ENCODE results near the gene DBET. TPM values are rescaled to one million over a fixed set of nuclear protein-coding genes. Genes with fewer than 3 reads are reported as not detected.
"Not testable (repeated sequence)": the region's sequence is repeated elsewhere in the genome, so short reads cannot be mapped to it uniquely, and the experiment has no call there.

DBET gene
- total RNA-seq (2014; rRNA removed; shearing (Covaris generic)): 0.05 TPM in 1 of 2 replicates, not detected in the other
- not detected in 2 replicates for polyA plus RNA-seq (2014; cell fraction: nucleus; rRNA removed)

- not testable (repeated sequence) for DNase-seq (ENCODE audit: extremely low read depth, low read depth)
Observed at GRCh38 chr4:190064342-190064741, at the start of gene DBET. DBET (plus strand) TSS chr4:190064502.

DNA sequence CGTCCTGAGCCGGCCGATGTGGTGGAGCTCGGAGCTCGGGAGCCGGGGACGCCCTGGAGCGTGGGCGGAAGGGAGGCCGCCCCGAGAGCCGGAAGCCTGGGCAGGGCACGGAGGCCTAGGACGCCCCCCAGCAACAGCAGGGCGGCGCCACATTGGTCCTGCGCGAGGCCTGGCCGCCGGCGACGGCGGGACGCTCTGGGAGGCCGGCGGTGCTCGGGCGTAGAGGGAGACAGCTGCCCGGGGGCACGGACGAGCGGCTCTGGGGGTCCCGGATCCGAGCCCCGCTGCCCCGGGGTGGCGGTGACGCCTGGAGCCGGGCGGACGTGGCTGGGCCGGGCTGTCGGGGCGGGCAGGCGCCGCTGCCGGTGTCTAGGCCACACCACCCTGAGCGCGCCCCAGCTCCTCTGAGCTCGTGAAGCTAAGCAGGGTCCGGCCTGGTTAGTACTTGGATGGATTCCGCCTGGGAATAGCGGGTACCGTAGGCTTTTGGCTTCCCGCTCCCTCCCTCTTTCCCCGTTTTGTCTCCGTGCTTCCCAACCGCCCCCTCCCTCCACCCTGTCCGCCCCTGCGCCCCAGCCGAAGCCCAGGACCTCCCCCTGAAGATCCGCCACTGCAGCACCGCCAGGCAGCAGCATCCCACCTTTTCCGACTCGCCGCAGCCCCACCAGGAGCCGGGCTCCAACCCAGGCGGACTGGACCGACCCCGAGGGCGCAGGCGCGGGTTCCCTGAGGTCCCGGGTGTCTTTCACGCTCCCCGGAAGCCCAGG, 49.3 kb upstream of the DBET start:
- DNase-seq (ENCODE audit: extremely low read depth, low read depth): peak; percentile 33

GRCh38 chr4:190015538-190016368, 48.5 kb upstream of the DBET start:
- no peak for DNase-seq (ENCODE audit: extremely low read depth, low read depth)

DNA sequence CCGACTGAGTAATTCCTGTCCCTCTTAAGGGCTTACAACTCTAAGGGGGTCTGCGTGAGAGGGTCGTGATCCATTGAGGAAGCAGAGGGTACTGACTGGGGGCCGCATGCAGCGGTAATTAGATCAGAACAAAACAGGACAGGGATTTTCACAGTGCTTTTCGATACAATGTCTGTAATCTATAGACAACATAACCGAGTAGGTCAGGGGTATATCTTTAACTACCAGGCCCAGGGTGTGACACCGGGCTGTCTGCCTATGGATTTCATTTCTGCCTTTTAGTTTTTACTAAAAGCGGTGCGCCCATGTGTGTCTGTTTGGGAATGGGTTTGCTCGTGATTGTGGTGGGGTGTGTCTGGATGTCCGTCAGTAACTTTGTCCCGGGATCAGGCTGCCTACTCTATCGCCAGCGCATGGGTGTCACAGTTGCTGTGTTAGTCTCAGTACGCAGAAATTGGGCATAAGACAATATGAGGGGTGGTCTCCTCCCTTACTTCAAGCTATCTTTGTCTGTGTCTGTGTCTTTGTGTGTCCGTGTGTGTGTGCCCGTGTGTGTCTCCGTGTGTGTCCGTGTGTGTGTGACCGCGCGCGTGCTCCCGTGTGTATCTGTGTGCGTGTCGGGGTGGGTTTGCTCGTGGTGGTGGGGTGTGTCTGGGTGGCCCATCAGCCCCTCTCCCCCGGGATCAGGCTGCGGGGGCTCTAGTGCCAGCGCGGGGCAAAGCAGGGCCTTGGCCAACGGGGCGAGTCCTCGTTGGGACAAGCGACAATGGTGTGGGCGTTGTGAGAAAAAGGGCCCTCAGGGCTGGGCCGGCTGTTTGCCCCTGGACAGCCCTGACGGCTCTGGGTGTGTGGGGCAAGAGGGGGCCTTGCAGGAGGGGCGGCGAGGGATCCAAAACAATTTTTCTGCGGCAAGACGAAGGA, 47.7 kb upstream of the DBET start:
- DNase-seq (ENCODE audit: extremely low read depth, low read depth): no peak

GRCh38 chr4:190017357-190018200, 46.7 kb upstream of the DBET start:
- no peak for DNase-seq (ENCODE audit: extremely low read depth, low read depth)

DNA sequence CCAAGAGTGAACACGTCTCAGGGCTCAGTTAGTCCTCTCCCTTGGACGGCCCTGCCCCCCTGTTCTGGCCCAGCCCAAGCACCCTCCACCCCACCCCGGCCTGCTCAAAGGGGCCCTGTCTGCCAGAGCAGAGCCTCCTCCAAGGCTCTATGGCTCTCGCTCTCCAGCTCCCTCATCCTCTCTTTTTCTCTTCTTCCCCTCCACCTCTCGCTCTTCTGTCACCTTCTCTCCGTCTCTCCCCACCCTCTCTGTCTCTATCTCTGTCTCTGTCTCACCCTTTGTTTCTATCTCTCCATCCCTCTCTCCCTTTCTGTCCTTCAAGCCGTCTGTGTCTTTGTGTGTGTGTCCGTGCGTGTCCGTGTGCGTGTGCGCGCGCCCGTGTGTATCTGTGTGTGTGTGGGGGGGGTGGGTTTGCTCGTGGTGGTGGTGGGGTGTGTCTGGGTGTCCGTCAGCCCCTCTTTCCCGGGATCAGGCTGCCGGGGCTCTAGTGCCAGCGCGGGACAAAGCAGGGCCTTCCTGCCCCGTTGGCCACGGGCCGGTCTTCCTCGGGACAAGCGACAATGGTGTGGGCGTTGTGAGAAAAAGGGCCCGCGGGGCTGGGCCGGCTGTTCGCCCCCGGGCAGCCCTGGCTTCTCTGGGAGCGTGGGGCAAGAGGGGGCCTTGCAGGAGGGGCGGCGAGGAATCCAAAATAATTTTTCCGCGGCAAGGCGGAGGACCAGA, 45.9 kb upstream of the DBET start:
- no peak for DNase-seq (ENCODE audit: extremely low read depth, low read depth)

DNA sequence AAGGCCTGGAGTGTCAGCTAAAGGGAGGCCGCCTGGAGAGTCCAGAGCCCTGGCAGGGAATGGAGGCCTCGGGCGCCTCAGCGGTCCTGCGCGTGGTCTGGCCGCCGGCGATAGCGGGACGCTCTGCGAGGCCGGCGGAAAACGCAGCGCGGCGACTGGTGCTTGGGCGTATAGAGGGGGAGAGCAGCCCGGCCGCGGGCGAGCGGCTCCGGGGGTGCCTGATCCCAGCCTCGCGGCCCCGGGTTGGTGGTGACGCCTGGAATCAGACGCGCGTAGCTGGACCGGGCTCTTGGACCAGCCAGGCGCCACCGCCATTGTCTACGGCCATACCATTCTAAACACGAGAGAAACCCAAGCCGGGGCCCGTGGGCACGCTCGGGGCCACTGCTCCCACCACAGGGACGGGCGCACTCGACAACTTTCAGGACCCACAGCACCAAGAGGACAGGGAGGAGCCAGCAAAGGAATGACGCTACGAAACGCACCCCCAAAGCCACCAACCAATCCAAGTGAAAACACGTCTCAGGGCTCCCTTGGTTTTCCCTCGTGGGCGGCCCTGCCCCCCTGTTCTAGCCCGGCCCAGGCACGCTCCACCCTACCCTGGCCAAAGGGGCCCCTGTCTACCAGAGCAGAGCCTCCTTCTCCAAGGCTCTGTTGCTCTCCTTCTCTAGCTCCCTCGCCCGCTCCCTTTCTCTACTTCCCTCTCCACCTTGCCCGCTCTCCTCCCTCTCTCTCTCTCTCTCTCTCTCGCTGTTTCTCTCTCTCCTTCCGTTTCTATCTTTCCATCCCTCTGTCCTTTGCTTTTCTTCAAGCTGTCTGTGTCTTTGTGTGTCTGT, 45.1 kb upstream of the DBET start:
- no peak for DNase-seq (ENCODE audit: extremely low read depth, low read depth)

- DNase-seq (ENCODE audit: extremely low read depth, low read depth): not testable (repeated sequence)
Observed at GRCh38 chr4:190019859-190020463, 44.3 kb upstream of the DBET start.

DNA sequence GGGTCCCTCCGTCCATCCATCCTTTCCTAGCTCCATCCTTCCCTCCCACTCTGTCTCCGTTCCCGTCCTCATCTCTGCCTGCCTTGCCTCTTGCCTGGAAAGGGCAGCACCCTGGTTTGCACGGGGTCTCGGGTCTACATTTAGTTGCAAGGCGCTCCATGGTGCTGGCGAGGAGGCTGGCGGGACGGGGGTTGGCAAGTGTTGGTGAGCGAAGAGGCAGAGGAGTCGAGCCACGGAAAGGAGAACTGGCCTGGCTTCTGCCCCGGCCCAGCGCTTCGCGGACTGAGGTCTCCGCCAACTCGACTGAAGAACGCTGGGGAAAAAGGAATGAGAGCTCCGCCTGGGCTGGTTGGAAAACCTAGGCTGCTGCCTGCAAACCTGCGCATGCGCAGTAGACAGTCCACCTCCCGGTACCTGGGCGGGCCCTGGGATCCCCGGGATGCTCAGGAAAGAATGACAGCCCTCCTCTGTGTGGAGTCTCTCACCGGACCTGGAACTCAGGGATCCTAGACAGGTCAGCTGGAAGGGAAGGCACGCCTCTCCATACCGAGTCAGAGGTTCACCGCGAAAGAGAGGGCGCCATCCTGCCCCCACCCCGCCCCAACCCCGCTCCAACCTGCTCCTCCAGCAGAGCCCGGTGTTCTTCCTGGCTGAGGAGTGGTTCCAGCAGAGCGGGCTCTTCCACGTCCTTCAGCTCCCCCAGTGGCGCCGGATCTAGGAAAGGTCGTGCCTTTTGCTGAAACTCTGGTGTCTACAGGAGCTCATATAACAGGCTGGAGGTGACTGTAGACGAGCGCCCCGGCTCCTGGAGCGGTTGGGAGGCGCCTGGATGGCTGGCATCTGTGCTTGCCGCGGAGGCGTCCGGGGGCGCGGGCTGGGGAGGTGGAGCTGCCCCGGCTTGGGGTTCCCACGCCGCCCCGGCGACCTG, 43.2 kb upstream of the DBET start:
- DNase-seq (ENCODE audit: extremely low read depth, low read depth): peak; percentile 62

GRCh38 chr4:190021973-190022372, 42.3 kb upstream of the DBET start:
- DNase-seq (ENCODE audit: extremely low read depth, low read depth): not testable (repeated sequence)

GRCh38 chr4:190022614-190023281, 41.6 kb upstream of the DBET start:
- not testable (repeated sequence) for DNase-seq (ENCODE audit: extremely low read depth, low read depth)

- DNase-seq (ENCODE audit: extremely low read depth, low read depth): not testable (repeated sequence)
Observed at GRCh38 chr4:190027156-190027555, 37.1 kb upstream of the DBET start, which contains the start of gene FRG2. FRG2 (minus strand) TSS chr4:190027256; CDS start chr4:190027204, 52 bp downstream.

DNA sequence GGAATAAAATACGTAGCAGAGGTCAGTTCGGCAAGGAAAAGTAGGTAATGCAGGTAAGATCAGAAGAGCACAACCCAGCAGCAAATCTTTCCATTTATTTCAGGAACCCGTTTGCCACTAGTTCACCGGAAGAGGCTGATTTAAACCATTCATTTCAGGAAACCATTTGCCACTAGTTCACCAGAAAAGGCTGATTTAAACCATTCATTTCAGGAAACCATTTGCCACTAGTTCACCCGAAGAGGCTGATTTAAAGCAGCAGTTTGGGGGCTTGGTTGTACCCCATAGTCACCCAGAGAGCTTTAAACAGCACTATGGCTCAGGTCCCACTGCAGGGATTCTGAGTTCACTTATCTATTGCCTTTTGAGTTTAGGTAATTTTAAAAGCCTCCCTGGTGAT, 33.0 kb upstream of the DBET start:
- not testable (repeated sequence) for DNase-seq (ENCODE audit: extremely low read depth, low read depth)

GRCh38 chr4:190037704-190038388, 26.5 kb upstream of the DBET start:
- DNase-seq (ENCODE audit: extremely low read depth, low read depth): not testable (repeated sequence)

DNA sequence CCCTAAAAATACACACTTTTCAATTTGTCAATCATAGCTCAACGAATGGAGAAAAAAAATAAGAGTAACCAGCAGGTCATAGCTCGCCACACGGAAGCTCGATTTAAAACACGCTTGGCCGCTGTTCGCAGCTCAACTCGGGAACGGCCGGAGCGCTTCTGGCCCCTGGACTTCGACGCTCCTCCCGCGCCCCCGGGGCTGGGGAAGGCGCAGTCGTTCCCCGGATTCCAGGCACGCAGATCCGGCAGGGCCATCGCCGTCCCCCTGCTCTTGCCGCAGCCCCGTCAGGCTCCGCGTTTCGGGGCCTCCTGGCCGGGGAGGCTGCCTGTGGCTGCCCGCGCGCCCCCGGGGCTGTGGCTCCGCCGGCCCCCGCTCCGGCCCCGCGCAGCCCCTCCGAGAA, 23.4 kb upstream of the DBET start:
- not testable (repeated sequence) for DNase-seq (ENCODE audit: extremely low read depth, low read depth)

Data from NCI-H460 (cell line).